IMR-90 (cell line): ENCODE data around the gene DNASE1. TPM values are rescaled to one million over a fixed set of nuclear protein-coding genes. Genes with fewer than 3 reads are reported as not detected.
A peak's percentile ranks its signal among the peaks of the same experiment; 100 is the strongest.

Experiments used
- ATAC-seq: fragments of 200-7000 bp; cut with Tn5 transposase; 2 replicates; pipeline ENCODE4 v1.9.1; 2020; ENCODE audit warnings: low read depth, mild to moderate bottlenecking, moderate library complexity
- BruUV-seq: library from RNA; stranded (reverse); fragments of 400-500 nt; replicated peaks from 2 replicates; lab custom pipeline; 2021; lab: Mats Ljungman, UMichigan
- CTCF ChIA-PET: fragments of 300-600 bp; formaldehyde crosslinking; extraction: SDS; loops from one replicate; lab custom pipeline; 2021; ENCODE audit warnings: antibody characterized with exemption; lab: Yijun Ruan, JAX
- POLR2A ChIA-PET: fragments of 300-600 bp; sonication (Branson Sonifier 250); formaldehyde crosslinking; loops from one replicate; lab custom pipeline; 2022; ENCODE audit warnings: antibody characterized with exemption; ENCODE audit not compliant: unreplicated experiment; lab: Charles Lee
- DNase-seq: peaks from one replicate; pipeline ENCODE4 v3.0.0; 2013
- H2AFZ ChIP-seq: replicated peaks from 2 replicates; pipeline ENCODE3; 2013; ENCODE audit warnings: low read length, mild to moderate bottlenecking; ENCODE audit not compliant: poor library complexity
- H2AK5ac ChIP-seq: 2 replicates; pipeline ENCODE4 v1.6.1; 2013; ENCODE audit warnings: low read depth, low read length, inconsistent platforms
- H2AK9ac ChIP-seq: replicated peaks from 2 replicates; pipeline ENCODE3; 2013; ENCODE audit warnings: mild to moderate bottlenecking, low read depth, low read length, moderate library complexity; ENCODE audit not compliant: poor library complexity
- H2BK120ac ChIP-seq: 2 replicates; pipeline ENCODE4 v1.6.1; 2013; ENCODE audit warnings: low read depth, low read length, inconsistent platforms
- H2BK15ac ChIP-seq: 3 replicates; pipeline ENCODE4 v1.6.1; 2013; ENCODE audit warnings: low read depth, low read length, inconsistent platforms
- H2BK20ac ChIP-seq: 2 replicates; pipeline ENCODE4 v1.6.1; 2013; ENCODE audit warnings: low read depth, mild to moderate bottlenecking, inconsistent platforms, low read length, moderate library complexity
- H2BK5ac ChIP-seq: 2 replicates; pipeline ENCODE4 v1.6.1; 2013; ENCODE audit warnings: mild to moderate bottlenecking, low read depth, low read length, inconsistent platforms; ENCODE audit not compliant: poor library complexity, severe bottlenecking
- H3K14ac ChIP-seq: replicated peaks from 2 replicates; pipeline ENCODE4 v1.6.1; 2013; ENCODE audit warnings: low read depth, low read length, inconsistent platforms
- H3K18ac ChIP-seq: 2 replicates; pipeline ENCODE4 v1.6.1; 2013; ENCODE audit warnings: low read depth, low read length, control low read depth
- H3K23ac ChIP-seq: 2 replicates; pipeline ENCODE4 v1.6.1; 2013; ENCODE audit warnings: low read depth, low read length, inconsistent platforms
- H3K27ac ChIP-seq: 2 replicates; pipeline ENCODE4 v1.5.1; 2013; ENCODE audit warnings: mild to moderate bottlenecking, control low read depth, low read length; ENCODE audit not compliant: insufficient read depth
- H3K27me3 ChIP-seq: 2 replicates; pipeline ENCODE4 v1.6.1; 2013; ENCODE audit warnings: low read length; ENCODE audit not compliant: control insufficient read depth, insufficient read depth
- H3K36me3 ChIP-seq: 2 replicates; pipeline ENCODE4 v1.6.1; 2013; ENCODE audit warnings: low read length, mixed read lengths; ENCODE audit not compliant: control insufficient read depth, insufficient read depth
- H3K4ac ChIP-seq: 2 replicates; pipeline ENCODE4 v1.6.1; 2013; ENCODE audit warnings: low read depth, low read length, inconsistent platforms
- H3K4me1 ChIP-seq: 2 replicates; pipeline ENCODE4 v1.6.1; 2013; ENCODE audit warnings: low read length, mixed read lengths; ENCODE audit not compliant: control insufficient read depth, insufficient read depth
- H3K4me2 ChIP-seq: 2 replicates; pipeline ENCODE4 v1.6.1; 2013; ENCODE audit warnings: low read depth, mild to moderate bottlenecking, control low read depth, low read length, moderate library complexity
- H3K4me3 ChIP-seq: 2 replicates; pipeline ENCODE4 v1.5.1; 2013; ENCODE audit warnings: low read depth, mild to moderate bottlenecking, control low read depth, low read length, moderate library complexity; ENCODE audit not compliant: insufficient read depth
- H3K56ac ChIP-seq: 2 replicates; pipeline ENCODE4 v1.6.1; 2013; ENCODE audit warnings: low read length, inconsistent platforms; ENCODE audit not compliant: insufficient read depth; ENCODE audit errors: extremely low read depth
- H3K79me1 ChIP-seq, 2 experiments: 2 replicates each; pipeline ENCODE4 v1.6.1; 2013; ENCODE audit warnings: low read length in 2 of 2, inconsistent platforms in 1 of 2, low read depth in 1 of 2
- H3K9ac ChIP-seq: 2 replicates; pipeline ENCODE4 v1.6.1; 2013; ENCODE audit warnings: low read depth, low read length, control low read depth
- H3K9me1 ChIP-seq: 2 replicates; pipeline ENCODE4 v1.6.1; 2013; ENCODE audit warnings: low read length, inconsistent platforms; ENCODE audit not compliant: insufficient read depth
- H3K9me3 ChIP-seq: 2 replicates; pipeline ENCODE4 v1.6.1; 2013; ENCODE audit warnings: low read length; ENCODE audit not compliant: control insufficient read depth, insufficient read depth
- H4K20me1 ChIP-seq: 2 replicates; pipeline ENCODE4 v1.6.1; 2013; ENCODE audit warnings: low read length, inconsistent platforms; ENCODE audit not compliant: insufficient read depth
- H4K5ac ChIP-seq: 2 replicates; pipeline ENCODE4 v1.6.1; 2013; ENCODE audit warnings: mild to moderate bottlenecking, low read depth, low read length, control low read depth
- H4K8ac ChIP-seq, 2 experiments: 2 replicates each; pipeline ENCODE4 v1.6.1; 2013; ENCODE audit warnings: low read depth in 2 of 2, low read length in 2 of 2, control low read depth in 1 of 2, inconsistent platforms in 1 of 2
- H4K91ac ChIP-seq: 2 replicates; pipeline ENCODE4 v1.6.1; 2013; ENCODE audit warnings: low read depth, low read length, inconsistent platforms; ENCODE audit not compliant: insufficient read depth
- FOS ChIP-seq: fragments of 150-350 bp; IDR thresholded peaks from 2 replicates; pipeline ENCODE4 v1.6.1; 2016; ENCODE audit warnings: low read depth, low read length
- MAFK ChIP-seq: IDR thresholded peaks from 2 replicates; pipeline ENCODE4 v1.6.1; 2012; ENCODE audit warnings: low read depth, low read length, improper control_type of control experiment
- MXI1 ChIP-seq: IDR thresholded peaks from 2 replicates; pipeline ENCODE4 v1.6.1; 2012; ENCODE audit warnings: low read depth, mild to moderate bottlenecking, low read length, moderate library complexity, borderline replicate concordance
- POLR2A ChIP-seq: IDR thresholded peaks from 2 replicates; pipeline ENCODE4 v1.6.1; 2012; ENCODE audit warnings: mild to moderate bottlenecking, low read depth, low read length
- RFX5 ChIP-seq: IDR thresholded peaks from 2 replicates; pipeline ENCODE4 v1.8.0; 2012; ENCODE audit warnings: low read depth, mild to moderate bottlenecking, low read length, moderate library complexity
- SMC3 ChIP-seq: fragments of 150-350 bp; IDR thresholded peaks from 2 replicates; pipeline ENCODE4 v1.6.1; 2016; ENCODE audit warnings: low read depth, mild to moderate bottlenecking, antibody characterized with exemption, low read length, moderate library complexity
- WGBS, 2 experiments: methylation state at CpG; one replicate each; pipeline versions ENCODE4 v1.1.5 to v1.1.7; 2013; ENCODE audit warnings: missing lambda C conversion rate in 2 of 2; ENCODE audit not compliant: insufficient read length in 1 of 2; ENCODE audit errors: extremely low coverage in 2 of 2; 5-methylcytosine and 5-hydroxymethylcytosine counted together
- dilution Hi-C: fragments of 300-500 bp; cut with HindIII; formaldehyde crosslinking; loops from one replicate; pipeline ENCODE4 v1.14.3; 2018; ENCODE audit warnings: low sequenced_read_pairs; ENCODE audit not compliant: unreplicated experiment
- in situ Hi-C: fragments of 300-500 bp; cut with MboI; formaldehyde crosslinking; loops from 3 replicates; pipeline ENCODE4 v1.14.3; 2019; ENCODE audit warnings: low sequenced_read_pairs, inconsistent platforms, mixed read lengths
- intact Hi-C: fragments of 100-400 bp; cut with micrococcal nuclease; formaldehyde crosslinking; loops from 2 replicates; pipeline ENCODE4 v1.10.0; 2022
- polyA plus RNA-seq, 3 experiments: library from polyadenylated mRNA; depleted of rRNA; stranded (reverse); fragments of >200 nt; gene quantifications; 2 replicates each; pipeline ENCODE4 v1.2.3, GENCODE V29; 2012; ENCODE audit warnings: low replicate concordance in 1 of 3
- total RNA-seq: library from RNA; depleted of rRNA; stranded (reverse); fragments of >200 nt; gene quantifications from 2 replicates; pipeline ENCODE4 v1.2.3, GENCODE V29; 2012
- TF ChIP-seq, protein P1 (sequence below): conservative IDR thresholded peaks from 2 replicates; pipeline ENCODE4 v1.5.1; 2012; ENCODE audit warnings: mild to moderate bottlenecking, low read depth, low read length, improper control_type of control experiment

The DNASE1 gene
- total and polyA plus RNA-seq, 2 of the 4 experiments (the other 2 are of a cell fraction): 5.4 to 15.9 TPM

- TF ChIP-seq, protein P1, sequence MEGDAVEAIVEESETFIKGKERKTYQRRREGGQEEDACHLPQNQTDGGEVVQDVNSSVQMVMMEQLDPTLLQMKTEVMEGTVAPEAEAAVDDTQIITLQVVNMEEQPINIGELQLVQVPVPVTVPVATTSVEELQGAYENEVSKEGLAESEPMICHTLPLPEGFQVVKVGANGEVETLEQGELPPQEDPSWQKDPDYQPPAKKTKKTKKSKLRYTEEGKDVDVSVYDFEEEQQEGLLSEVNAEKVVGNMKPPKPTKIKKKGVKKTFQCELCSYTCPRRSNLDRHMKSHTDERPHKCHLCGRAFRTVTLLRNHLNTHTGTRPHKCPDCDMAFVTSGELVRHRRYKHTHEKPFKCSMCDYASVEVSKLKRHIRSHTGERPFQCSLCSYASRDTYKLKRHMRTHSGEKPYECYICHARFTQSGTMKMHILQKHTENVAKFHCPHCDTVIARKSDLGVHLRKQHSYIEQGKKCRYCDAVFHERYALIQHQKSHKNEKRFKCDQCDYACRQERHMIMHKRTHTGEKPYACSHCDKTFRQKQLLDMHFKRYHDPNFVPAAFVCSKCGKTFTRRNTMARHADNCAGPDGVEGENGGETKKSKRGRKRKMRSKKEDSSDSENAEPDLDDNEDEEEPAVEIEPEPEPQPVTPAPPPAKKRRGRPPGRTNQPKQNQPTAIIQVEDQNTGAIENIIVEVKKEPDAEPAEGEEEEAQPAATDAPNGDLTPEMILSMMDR: no peak
These were observed 36.7 kb downstream of the DNASE1 start (continued) for GRCh38 chr16:3690980-3691720.

DNA sequence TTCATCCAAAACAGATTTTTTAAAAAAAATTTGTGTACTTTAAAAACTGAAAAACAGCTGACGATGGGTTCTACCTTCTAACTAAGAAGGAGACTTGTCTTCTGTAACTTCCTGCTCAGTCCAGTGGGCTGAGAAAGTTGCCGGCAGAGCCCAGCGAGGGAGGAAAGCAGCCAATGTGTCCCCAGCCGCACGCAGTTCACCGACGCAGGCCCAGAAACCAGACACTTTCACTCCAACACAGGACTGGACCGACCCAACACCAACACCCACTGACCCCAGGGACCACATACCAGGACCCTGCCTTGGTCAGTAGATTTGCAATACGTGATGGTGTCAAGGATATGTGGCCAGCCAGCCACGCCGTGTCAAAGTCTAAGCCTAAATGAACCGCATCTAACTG, 37.3 kb downstream of the DNASE1 start:
- BruUV-seq: no TSS peak
- DNase-seq: no peak
- dilution Hi-C loops: no loop called here

More for the DNA sequence above, 37.3 kb downstream of the DNASE1 start:
- Histone ChIP-seq H2BK20ac (no peak overlapping the region), H2AK9ac (no peak overlapping the region), H3K4me2 (no peak overlapping the region), H3K27ac (no peak overlapping the region), H3K4me1 (peaks cover 10% of the 10 kb centered on the region), H3K4ac (no peak overlapping the region), H2AFZ (no peak overlapping the region), H3K18ac (no peak overlapping the region), H3K36me3 (peaks cover 9% of the 10 kb centered on the region; the same call in 1 of the 2 replicates), H3K23ac (no peak overlapping the region), H2BK120ac (no peak overlapping the region), H2AK5ac (peak overlapping the region; percentile 44; the same call in 1 of the 2 replicates), H3K56ac (no peak overlapping the region), H2BK15ac (no peak overlapping the region), H4K5ac (no peak overlapping the region), H3K79me1 (peaks cover 20 to 54% of the 10 kb centered on the region in 2 experiments), H4K8ac (no peak overlapping the region), H3K9me3 (no peaks in the 10 kb centered on the region), H3K9ac (no peak overlapping the region), H3K27me3 (no peaks in the 10 kb centered on the region), H3K14ac (no peak overlapping the region), H3K4me3 (no peak overlapping the region), H2BK5ac (no peak overlapping the region), H4K91ac (no peak overlapping the region), H4K20me1 (peaks cover 4% of the 10 kb centered on the region; the same call in 1 of the 2 replicates), H3K9me1 (0 out of 2 replicates have a peak, but pooled peaks cover 10% of the 10 kb centered on the region)
- TF ChIP-seq, protein P1: no peak
- TF ChIP-seq POLR2A: no peak
- TF ChIP-seq RFX5: no peak
- TF ChIP-seq FOS: no peak
- TF ChIP-seq SMC3: no peak
- no peak for TF ChIP-seq MXI1
- no peak for TF ChIP-seq MAFK
- WGBS, 2 experiments: no CpG with 5 or more reads among the region's 12 CpGs
- intact Hi-C loops (loop anchor here (5.0 to 10.0 kb wide), 4 partner anchors 164 to 563 kb away; partner anchors contain the start of gene ADCY9), in situ Hi-C loops (no loop called here)
- no peak for ATAC-seq
- ChIA-PET POLR2A (no interaction called here), CTCF (interaction anchor here (0.7 to 1.1 kb wide), 3 partner anchors 10 to 66 kb away, joined by 3 to 6 read pairs (median 3); no protein-coding TSS in a partner anchor)
